ENCODE results near the gene PHACTR3. TPM values are rescaled to one million over a fixed set of nuclear protein-coding genes. Genes with fewer than 3 reads are reported as not detected.
"Not testable (repeated sequence)": the region's sequence is repeated elsewhere in the genome, so short reads cannot be mapped to it uniquely, and the experiment has no call there.

PHACTR3 gene
- not detected in 2 replicates for total RNA-seq (2014; rRNA removed; shearing (Covaris generic))

DNA sequence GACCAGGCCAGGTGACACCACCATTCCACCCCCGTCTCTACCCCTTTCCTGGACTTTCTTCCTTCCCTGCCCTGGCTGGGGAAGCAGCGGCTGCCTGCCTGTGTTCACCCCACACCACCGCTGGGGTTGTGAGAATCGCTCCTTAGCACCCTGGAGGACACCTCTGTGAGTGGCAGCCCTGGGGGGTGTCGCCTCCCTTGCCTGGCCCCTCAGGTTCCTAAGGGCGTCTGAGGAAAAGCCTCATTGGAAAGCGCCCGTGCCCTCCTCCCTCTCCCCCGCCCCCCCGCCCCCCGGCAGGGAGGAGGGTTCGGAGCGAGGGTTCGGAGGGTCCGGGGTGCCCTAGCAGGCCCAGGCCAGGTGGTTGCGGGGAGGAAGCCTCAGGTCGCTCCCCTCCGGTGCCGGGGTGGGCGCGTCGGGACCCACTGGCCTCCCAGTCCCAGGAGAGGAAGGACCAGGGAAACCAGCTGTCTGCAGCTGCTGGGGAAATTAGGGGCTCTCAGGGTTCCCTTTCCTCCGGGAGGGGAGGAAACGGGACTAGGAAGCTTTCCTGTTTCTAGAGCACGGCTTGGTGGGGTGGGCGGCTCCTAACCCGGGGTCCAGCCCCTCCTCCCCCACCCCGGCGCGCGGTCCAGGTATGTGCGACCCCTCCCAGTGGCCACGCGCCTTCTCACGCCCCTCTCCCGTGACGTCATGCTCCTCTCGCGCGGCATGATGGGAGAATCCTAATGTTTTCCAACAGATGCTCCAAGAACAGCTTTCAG lies at the start of gene PHACTR3:
Gene PHACTR3 (plus strand): TSS at position 760 of the 761 bp plus-strand sequence. CDS start 475 bp downstream, outside the sequence.
- DNase-seq = no peak
- no peak within 1 kb of the TSS for H3K4me3 ChIP-seq
- no peaks in the 10 kb centered on the region for H3K36me3 ChIP-seq
- H3K27me3 ChIP-seq = peaks cover 54% of the 10 kb centered on the region
- H3K9me3 ChIP-seq (replicated peaks) = no peaks in the 10 kb centered on the region
- no peaks in the 10 kb centered on the region for H3K4me1 ChIP-seq
- H3K27ac ChIP-seq = no peak within 1 kb of the TSS

DNA sequence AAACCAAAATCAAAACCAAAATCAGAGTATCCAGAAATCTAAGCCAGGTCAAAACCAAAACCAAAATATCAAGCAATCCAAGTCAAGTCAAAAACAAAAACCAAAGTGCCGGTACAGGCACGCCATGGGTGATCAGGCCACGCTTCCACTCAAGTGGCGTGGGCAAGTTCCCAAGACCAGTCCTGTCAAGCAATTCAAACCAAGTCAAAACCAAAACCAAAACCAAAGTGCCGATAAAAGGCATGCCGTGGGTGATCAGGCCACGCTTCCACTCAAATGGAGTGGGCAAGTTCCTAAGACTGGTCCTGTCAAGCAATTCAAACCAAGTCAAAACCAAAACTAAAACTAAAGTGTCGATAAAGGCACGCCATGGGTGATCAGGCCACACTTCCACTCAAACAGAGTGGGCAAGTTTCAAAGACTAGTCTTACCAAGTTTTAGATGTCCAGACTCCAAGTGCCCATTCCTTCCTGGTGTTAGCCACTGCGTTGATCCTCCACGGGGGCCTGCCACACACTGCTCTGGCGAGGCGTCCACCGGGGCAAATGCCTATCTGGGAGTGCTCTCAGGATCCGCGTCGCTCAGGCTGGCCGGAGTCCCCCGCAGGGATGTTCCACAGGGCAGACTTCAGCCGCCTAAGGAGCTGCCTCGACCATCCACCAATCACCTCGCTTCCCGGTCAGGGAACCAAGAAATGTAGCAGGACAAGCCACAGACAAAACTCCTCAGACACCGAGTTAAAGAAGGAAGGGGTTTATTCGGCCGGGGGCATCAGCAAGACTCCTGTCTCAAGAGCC lies 46.4 kb upstream of the PHACTR3 start:
- H3K36me3 ChIP-seq; H3K9me3 ChIP-seq (replicated peaks); H3K4me1 ChIP-seq; H3K4me3 ChIP-seq; DNase-seq; H3K27ac ChIP-seq: not testable (repeated sequence)
- peaks cover 24% of the 10 kb centered on the region for H3K27me3 ChIP-seq

DNA sequence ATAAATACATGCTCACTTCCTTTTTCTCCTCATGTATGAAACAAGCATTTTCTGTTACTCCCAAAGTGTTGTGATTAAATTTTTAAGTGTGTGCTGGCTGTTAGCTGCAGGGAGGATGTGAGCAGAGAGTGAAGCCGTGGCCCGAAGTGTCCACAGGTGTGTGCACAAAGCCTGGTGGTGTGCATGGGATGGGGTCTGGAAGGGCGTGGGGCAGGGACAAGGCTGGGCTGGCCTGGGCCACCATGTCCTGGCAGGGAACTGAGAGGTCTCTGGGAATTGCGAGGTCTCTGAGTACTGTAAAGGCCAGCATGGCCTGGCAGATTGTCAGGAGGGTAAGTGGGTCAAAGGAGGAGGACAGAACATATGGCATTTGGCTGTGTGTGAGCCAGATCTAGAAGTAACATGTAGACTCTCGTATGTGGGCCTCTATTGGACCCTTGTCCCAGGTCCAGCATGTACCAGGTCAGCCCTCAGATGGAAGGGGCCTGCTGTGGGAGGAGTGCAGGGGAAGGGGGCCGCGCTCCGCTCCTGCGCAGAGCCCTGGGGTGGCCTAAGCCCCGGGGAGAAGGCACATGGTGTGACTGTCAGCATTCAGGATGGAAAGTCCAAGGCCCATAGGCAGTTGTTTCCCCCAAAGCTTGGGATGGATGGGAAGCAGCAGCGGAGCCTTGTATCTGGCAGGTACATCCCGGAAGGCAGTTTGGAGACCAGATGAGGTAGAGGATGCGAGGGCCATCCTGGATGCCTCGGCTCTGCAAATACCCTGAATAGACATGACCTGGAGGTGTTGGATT lies 45.1 kb upstream of the PHACTR3 start:
- H3K4me3 ChIP-seq = no peak overlapping the region
- peaks cover 27% of the 10 kb centered on the region for H3K27me3 ChIP-seq
- no peaks in the 10 kb centered on the region for H3K36me3 ChIP-seq
- DNase-seq = no peak
- no peak overlapping the region for H3K27ac ChIP-seq
- no peaks in the 10 kb centered on the region for H3K9me3 ChIP-seq (replicated peaks)
- no peaks in the 10 kb centered on the region for H3K4me1 ChIP-seq

DNA sequence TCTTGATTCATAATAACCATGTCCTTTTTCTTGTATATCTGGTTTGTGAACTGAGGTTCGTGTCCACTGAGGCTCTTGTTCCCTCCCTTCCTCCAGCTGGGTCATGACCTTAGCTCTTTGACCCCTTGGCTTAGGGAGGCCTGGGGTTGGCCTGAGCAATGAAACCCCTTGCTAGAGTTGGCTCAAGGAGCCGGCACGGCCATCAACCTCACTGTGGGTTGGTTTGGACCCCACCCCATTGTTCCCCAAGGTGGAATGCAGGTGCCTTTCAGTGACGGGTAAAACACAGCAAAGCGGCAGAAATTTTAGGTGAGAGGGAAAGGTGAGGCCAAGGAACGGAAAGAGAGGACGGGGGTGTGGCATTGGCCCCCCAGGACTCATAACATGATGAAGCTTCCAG lies 44.5 kb upstream of the PHACTR3 start:
- Histone ChIP-seq H3K27me3 (peaks cover 33% of the 10 kb centered on the region), H3K27ac (no peak overlapping the region), H3K9me3 (replicated peaks) (no peaks in the 10 kb centered on the region), H3K4me1 (no peaks in the 10 kb centered on the region), H3K4me3 (no peak overlapping the region), H3K36me3 (no peaks in the 10 kb centered on the region)
- DNase-seq = no peak

DNA sequence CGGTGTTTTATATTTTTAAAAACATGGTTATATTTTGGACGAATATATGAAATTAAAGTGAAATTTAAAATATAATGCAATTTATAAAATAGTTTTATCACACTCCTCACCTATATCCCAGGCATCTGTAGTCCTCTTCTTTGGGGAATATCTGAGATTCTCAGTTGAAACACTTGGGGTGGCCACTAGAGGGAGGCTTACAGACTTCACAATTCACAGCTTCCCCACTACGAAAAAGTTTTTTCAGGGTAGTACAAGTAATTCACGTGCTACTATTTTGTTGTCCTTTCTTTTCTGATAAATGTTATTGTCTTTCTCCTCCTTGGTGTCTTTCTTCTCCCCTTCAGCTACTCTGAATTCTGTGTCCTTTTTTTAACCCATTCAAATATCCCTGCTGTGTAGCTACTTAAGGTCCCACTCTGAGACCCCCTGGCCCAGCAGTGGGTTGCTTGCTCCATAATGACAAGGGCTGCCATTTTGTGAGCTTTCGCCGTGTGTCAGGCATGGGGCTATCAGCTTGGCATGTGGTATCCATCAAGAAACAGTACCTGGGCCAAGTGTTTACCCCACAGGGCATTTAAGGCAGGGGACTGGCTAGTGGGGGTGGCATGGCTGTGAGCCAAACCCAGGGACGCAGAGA lies 43.6 kb upstream of the PHACTR3 start:
- Histone ChIP-seq H3K27me3 (peaks cover 35% of the 10 kb centered on the region), H3K4me1 (no peaks in the 10 kb centered on the region), H3K27ac (no peak overlapping the region)

DNA sequence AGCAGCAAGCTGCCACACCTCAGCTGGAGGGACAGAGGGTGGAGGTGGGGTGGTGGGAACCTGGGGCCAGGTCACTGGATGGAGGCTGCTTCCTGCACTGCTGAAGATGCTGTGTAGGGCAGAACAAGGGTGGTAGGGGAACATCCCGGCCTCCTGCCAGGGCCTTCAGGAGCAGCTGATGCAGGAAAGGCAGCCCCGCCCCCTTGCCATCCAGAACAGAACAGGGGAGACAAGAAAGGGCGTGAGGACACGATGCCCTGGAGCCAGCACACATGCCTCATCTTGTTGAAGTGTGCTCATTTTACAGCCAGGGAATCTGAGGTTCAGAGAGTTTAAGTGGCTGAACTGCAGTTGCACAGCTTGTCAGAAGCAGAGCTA lies 43.1 kb upstream of the PHACTR3 start:
- Histone ChIP-seq H3K27me3 (peaks cover 36% of the 10 kb centered on the region), H3K4me3 (no peak overlapping the region), H3K4me1 (no peaks in the 10 kb centered on the region), H3K36me3 (no peaks in the 10 kb centered on the region), H3K9me3 (replicated peaks) (no peaks in the 10 kb centered on the region), H3K27ac (no peak overlapping the region)
- no peak for DNase-seq

More for the DNA sequence above, 43.6 kb upstream of the PHACTR3 start:
- DNase-seq = peak in 1 of 2 experiments; percentile 65
- Histone ChIP-seq H3K9me3 (replicated peaks) (no peaks in the 10 kb centered on the region), H3K4me3 (no peak overlapping the region), H3K36me3 (no peaks in the 10 kb centered on the region)

DNA sequence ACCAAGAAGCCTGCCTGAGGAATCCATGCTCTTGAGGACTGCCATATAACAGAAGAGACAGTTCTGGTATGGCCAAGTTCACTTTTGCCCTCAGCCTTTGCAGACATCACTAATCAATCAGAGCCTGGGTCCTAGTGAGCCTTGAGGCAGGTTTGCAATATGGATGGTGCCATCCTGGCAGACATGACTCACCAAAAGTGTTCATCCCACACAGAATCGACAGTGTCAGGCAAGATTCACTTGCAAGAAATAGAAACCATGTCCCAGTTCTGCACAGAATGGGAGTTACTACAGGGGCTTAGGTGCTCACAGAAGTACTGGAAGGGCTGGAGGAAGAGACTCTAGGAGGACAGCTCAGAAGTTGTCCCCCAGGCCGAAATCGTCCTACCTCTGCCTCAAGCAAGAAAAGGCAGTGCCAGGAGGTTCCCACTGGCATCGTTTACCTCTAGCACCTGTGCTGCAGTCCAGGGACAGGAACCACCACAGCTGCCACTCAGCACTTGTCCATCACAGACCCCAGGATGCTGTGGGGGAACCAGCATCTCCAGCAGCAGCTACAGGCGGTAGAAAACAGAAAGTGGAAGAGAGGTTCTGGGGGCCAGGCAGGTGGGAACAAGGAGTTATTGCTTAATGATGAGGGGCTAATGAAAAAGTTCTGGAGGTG lies 42.6 kb upstream of the PHACTR3 start:
- DNase-seq = no peak
- H3K27ac ChIP-seq = no peak overlapping the region
- H3K4me1 ChIP-seq = no peaks in the 10 kb centered on the region
- no peak overlapping the region for H3K4me3 ChIP-seq
- H3K9me3 ChIP-seq (replicated peaks) = no peaks in the 10 kb centered on the region
- H3K36me3 ChIP-seq = no peaks in the 10 kb centered on the region
- H3K27me3 ChIP-seq = peaks cover 36% of the 10 kb centered on the region

DNA sequence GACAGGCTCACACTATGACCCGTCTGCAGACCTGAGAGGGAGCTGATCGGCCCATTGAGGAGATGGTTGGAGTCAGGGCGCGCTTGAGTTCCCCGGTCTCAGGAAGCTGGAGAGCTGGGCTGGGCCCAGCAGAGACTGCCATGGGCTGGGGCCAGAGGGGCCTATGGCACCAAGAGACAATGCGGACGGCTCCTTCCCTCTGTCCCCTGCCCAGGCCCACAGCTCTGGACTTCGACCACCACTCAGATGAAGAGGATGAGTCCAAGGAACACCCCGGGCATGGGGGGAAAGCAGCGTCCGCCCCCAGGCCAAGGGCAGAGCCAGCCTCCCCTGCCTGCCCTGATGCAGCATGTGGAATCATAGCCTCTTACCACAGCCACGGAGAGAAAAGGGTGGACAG lies 40.2 kb upstream of the PHACTR3 start:
- H3K27ac ChIP-seq = no peak overlapping the region
- H3K27me3 ChIP-seq = peaks cover 33% of the 10 kb centered on the region
- no peaks in the 10 kb centered on the region for H3K4me1 ChIP-seq
- H3K36me3 ChIP-seq = no peaks in the 10 kb centered on the region
- no peaks in the 10 kb centered on the region for H3K9me3 ChIP-seq (replicated peaks)
- DNase-seq = no peak
- no peak overlapping the region for H3K4me3 ChIP-seq

DNA sequence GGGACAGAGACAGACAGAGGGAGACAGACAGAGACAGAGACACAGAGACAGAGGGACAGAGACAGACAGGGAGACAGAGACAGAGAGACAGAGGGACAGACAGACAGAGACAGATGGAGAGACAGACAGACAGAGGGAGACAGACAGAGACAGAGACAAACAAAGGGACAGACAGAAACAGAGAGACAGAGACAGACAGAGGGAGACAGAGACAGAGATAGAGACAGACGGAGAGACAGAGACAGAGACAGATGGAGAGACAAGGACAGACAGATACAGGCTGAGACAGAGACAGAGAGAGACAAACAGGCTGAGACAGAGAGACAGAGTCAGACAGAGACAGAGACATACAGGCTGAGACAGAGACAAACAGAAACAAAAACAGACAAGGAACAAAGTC lies 39.4 kb upstream of the PHACTR3 start:
- no peak overlapping the region for H3K27ac ChIP-seq
- DNase-seq = no peak
- peaks cover 29% of the 10 kb centered on the region for H3K27me3 ChIP-seq

DNA sequence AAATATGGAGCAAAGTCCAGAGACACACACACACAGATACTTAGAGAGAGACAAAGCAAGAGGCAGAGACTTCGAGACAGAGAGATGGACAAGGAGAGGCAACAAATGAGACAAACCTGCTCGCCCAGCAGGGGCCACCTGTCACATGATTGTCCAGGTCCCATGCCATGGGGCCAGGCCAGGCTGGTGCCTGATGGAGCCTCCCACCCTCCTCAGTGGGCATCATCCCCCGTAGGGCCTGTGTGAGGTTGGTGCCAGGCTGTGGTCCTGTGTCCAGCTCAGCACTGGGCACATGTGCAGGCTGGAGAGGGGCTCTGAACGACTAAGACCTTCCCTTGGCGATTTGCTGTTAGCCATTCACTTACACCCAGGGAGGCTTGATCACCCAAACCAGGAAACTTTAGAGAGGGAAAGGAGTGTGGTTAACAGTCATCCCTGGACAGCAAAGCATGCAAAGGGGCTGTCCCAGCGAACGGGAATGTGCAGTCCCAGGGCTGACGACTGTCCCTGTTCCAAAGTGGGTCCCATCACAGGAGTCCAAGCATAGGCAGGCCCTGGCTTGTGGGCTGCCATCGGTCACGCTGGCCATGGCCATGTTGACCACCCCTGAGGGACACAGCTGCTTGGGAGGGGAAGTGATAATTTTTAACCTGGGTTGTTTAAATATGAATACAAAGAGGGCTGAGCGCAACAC lies 38.4 kb upstream of the PHACTR3 start:
- H3K36me3 ChIP-seq = no peaks in the 10 kb centered on the region
- H3K9me3 ChIP-seq (replicated peaks) = no peaks in the 10 kb centered on the region
- DNase-seq = no peak
- H3K27me3 ChIP-seq = peaks cover 25% of the 10 kb centered on the region; the same call in 1 of the 2 replicates
- H3K4me3 ChIP-seq = no peak overlapping the region
- H3K4me1 ChIP-seq = no peaks in the 10 kb centered on the region
- H3K27ac ChIP-seq = no peak overlapping the region

More for the DNA sequence above, 39.4 kb upstream of the PHACTR3 start:
- H3K4me1 ChIP-seq = no peaks in the 10 kb centered on the region
- no peaks in the 10 kb centered on the region for H3K9me3 ChIP-seq (replicated peaks)
- no peaks in the 10 kb centered on the region for H3K36me3 ChIP-seq
- no peak overlapping the region for H3K4me3 ChIP-seq

DNA sequence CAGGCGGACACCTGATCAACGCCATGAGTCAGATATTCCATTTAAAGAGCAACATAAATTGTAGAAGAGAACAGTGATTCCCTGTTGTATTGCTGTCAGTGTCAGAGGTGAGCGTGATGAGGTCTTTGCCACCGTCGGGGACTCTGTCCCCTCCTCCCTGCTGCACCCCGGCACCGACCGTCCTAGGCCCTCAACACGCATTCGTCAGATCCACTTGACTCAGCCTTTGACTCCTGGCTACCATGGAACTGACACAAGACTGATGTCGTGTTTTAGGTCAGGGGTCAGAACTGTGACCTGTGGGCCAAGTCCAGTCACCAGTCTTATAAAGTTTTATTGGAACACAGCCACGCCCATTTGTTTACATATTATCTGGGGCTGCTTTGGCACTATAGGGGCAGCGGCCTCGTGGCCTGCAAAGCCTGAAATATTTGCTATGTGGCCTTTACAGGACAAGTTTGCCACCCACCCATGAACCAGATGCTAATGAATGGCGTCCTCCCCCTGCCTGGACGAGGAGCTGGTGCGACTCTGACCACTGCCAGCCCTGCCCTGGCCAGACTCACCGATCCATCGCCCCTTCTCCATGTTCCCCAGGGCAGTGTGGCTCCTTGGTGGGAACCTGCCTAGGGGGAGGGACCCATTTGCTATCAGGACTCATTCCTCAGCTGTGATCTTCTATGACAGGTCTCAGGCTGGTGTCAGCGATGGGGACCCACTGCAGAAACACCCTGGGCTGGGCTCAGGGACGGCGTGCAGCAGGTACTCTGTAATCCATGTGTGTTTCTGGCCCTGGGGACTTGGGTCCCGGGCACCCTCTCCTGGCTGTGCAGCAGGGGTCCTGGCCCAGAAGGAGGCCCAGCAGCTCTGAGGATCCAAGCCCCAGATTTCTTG lies 37.5 kb upstream of the PHACTR3 start:
- DNase-seq = no peak
- Histone ChIP-seq H3K27ac (no peak overlapping the region), H3K36me3 (no peaks in the 10 kb centered on the region), H3K9me3 (replicated peaks) (no peaks in the 10 kb centered on the region), H3K4me3 (no peak overlapping the region), H3K4me1 (no peaks in the 10 kb centered on the region), H3K27me3 (peaks cover 23% of the 10 kb centered on the region; the same call in 1 of the 2 replicates)

DNA sequence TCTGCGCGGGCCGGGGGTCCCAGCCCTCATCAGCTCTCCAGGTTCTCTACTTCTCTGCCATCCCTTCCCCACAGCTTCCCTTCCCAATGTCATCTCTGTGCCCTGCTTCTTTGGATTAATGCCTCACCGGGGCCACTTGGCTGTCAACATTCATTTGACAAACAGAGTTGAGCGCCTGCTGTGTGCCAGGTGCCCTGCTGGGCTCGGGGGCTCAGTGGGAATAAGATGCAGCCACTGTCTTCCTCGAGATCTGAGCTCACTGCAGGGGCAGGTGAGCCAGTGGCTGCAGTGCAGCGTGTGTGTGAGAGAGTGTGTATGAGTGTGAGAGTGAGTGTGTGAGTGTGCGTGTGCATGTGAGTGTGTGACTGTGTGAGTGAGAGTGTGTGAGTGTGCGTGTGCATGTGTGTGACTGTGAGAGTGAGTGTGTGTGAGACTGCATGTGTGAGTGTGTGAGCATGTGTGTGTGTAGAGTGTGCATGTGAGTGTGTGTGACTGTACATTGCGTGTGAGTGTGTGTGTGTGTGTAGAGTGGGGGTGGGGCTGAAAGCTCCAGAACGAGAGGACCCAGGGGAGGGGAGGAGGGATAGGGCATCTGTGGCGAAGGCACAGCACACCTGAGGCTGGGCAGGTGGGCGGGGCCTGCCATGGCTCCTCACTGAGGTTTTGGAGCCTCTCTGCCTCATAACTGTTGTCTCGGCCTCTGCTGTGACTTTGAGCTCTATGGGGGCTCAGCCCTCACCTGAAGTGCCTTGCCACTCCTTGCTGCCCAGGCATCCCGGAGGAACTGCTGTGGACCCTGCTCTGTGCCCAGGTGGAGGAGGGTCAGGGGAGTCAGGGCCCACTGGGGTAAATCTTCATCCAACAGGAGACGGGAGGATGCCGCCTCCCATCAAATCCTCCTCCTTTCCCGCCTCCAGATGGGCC lies 36.5 kb upstream of the PHACTR3 start:
- no peaks in the 10 kb centered on the region for H3K4me1 ChIP-seq
- no peak for DNase-seq
- peaks cover 18% of the 10 kb centered on the region; the same call in 1 of the 2 replicates for H3K27me3 ChIP-seq
- H3K27ac ChIP-seq = no peak overlapping the region
- H3K4me3 ChIP-seq = no peak overlapping the region
- H3K9me3 ChIP-seq (replicated peaks) = no peaks in the 10 kb centered on the region
- H3K36me3 ChIP-seq = no peaks in the 10 kb centered on the region
